B cell (primary cell): ENCODE measurements around the gene ZNF160. TPM values are rescaled to one million over a fixed set of nuclear protein-coding genes. Genes with fewer than 3 reads are reported as not detected.

Experiments used
- ATAC-seq: fragments of 200-7000 bp; cut with Tn5 transposase; one replicate; pipeline ENCODE4 v1.10.0; 2021; ENCODE audit warnings: low read depth, mild to moderate bottlenecking, moderate number of reproducible peaks, moderate library complexity
- CTCF ChIA-PET: fragments of 350-600 bp; sonication (Branson Sonifier 250); formaldehyde crosslinking; loops from one replicate; lab custom pipeline; 2021; ENCODE audit warnings: antibody characterized with exemption, inconsistent platforms; lab: Charles Lee
- POLR2A ChIA-PET: fragments of 350-600 bp; sonication (Branson Sonifier 250); formaldehyde crosslinking; loops from one replicate; lab custom pipeline; 2021; ENCODE audit warnings: antibody characterized with exemption; lab: Charles Lee
- DNase-seq: peaks from one replicate; pipeline ENCODE4 v3.0.0; 2013
- H2AFZ ChIP-seq: 2 replicates; pipeline ENCODE4 v1.6.1; 2012; ENCODE audit warnings: mild to moderate bottlenecking, low read depth, low read length; ENCODE audit not compliant: insufficient read depth, poor library complexity, severe bottlenecking
- H3K27ac ChIP-seq, 2 donors: 1 replicate in 1 of 2; 2 replicates in 1 of 2; pipeline ENCODE4 v1.5.1; 2012 to 2013; ENCODE audit warnings: low read length in 2 of 2, mild to moderate bottlenecking in 2 of 2, moderate library complexity in 1 of 2
- H3K27me3 ChIP-seq, 4 experiments: fragments of 200-600 bp in 1 of 4; sonication (generic) in 1 of 4; replicated peaks in 1 of 4; 1 replicate in 2 of 4; 2 replicates in 2 of 4; pipeline versions ENCODE4 v1.6.1 to v1.7.0; 2013 to 2016; ENCODE audit warnings: low read length in 3 of 4, mild to moderate bottlenecking in 2 of 4, mixed read lengths in 1 of 4, moderate library complexity in 1 of 4; ENCODE audit not compliant: insufficient read depth in 4 of 4, control insufficient read depth in 3 of 4; ENCODE audit errors: control extremely low read depth in 1 of 4
- H3K36me3 ChIP-seq, 2 experiments: replicated peaks in 1 of 2; 1 replicate in 1 of 2; 2 replicates in 1 of 2; pipeline versions ENCODE4 v1.6.1 to v1.7.1; 2013; ENCODE audit warnings: low read length in 1 of 2; ENCODE audit not compliant: insufficient read depth in 2 of 2, control insufficient read depth in 1 of 2; ENCODE audit errors: control extremely low read depth in 1 of 2, extremely low read depth in 1 of 2
- H3K4me1 ChIP-seq, 2 donors: fragments of 200-600 bp in 1 of 2; sonication (generic) in 1 of 2; 1 replicate in 1 of 2; 2 replicates in 1 of 2; pipeline versions ENCODE4 v1.5.1 to v1.6.1; 2013 to 2017; ENCODE audit warnings: low read length in 2 of 2; ENCODE audit not compliant: control insufficient read depth in 2 of 2, insufficient read depth in 2 of 2
- H3K4me2 ChIP-seq: replicated peaks from 2 replicates; pipeline ENCODE3; 2012; ENCODE audit warnings: mild to moderate bottlenecking, low read depth, low read length; ENCODE audit not compliant: poor library complexity, severe bottlenecking
- H3K4me3 ChIP-seq, 5 experiments: fragments of 200-600 bp in 1 of 5; sonication (generic) in 1 of 5; 1 replicate in 3 of 5; 2 replicates in 2 of 5; pipeline versions ENCODE4 v1.5.1 to v1.7.0; 2011 to 2016; ENCODE audit warnings: low read length in 4 of 5, mild to moderate bottlenecking in 4 of 5, low read depth in 2 of 5, control low read depth in 1 of 5, moderate library complexity in 1 of 5; ENCODE audit not compliant: insufficient read depth in 1 of 5; ENCODE audit errors: control extremely low read depth in 1 of 5, extremely low read depth in 1 of 5
- H3K79me2 ChIP-seq: fragments of 200-600 bp; sonication (generic); one replicate; pipeline ENCODE4 v1.6.0; 2016; ENCODE audit warnings: low read length; ENCODE audit not compliant: control insufficient read depth, insufficient read depth
- H3K9ac ChIP-seq: fragments of 200-600 bp; sonication (generic); 2 replicates; pipeline ENCODE4 v1.6.1; 2017; ENCODE audit warnings: mild to moderate bottlenecking, low read length, moderate library complexity
- H3K9me3 ChIP-seq, 3 donors: one replicate each; pipeline versions ENCODE4 v1.6.1 to v1.7.1; 2013; ENCODE audit warnings: low read length in 2 of 3; ENCODE audit not compliant: control insufficient read depth in 2 of 3, insufficient read depth in 1 of 3; ENCODE audit errors: control extremely low read depth in 1 of 3
- H4K20me1 ChIP-seq: 2 replicates; pipeline ENCODE4 v1.6.0; 2012; ENCODE audit warnings: mild to moderate bottlenecking, low read length; ENCODE audit not compliant: insufficient read depth, control insufficient read depth, poor library complexity, severe bottlenecking
- H3K27ac Mint-ChIP-seq: one replicate; pipeline ENCODE4 v1.8.0; 2021; ENCODE audit warnings: mixed read lengths
- H3K27me3 Mint-ChIP-seq: one replicate; pipeline ENCODE4 v1.8.0; 2021; ENCODE audit warnings: mixed read lengths
- H3K4me1 Mint-ChIP-seq: one replicate; pipeline ENCODE4 v1.8.0; 2021; ENCODE audit warnings: mixed read lengths
- H3K4me3 Mint-ChIP-seq: one replicate; pipeline ENCODE4 v1.8.0; 2021; ENCODE audit warnings: mixed read lengths
- H3K9me3 Mint-ChIP-seq: one replicate; pipeline ENCODE4 v1.8.0; 2022; ENCODE audit warnings: mixed read lengths; ENCODE audit not compliant: insufficient read depth
- CTCF ChIP-seq: fragments of 200-600 bp; IDR thresholded peaks from one replicate; pipeline ENCODE4 v1.8.0; 2022; ENCODE audit warnings: antibody characterized with exemption, mild to moderate bottlenecking
- EZH2 ChIP-seq: IDR thresholded peaks from 2 replicates; pipeline ENCODE4 v1.6.1; 2012; ENCODE audit warnings: borderline replicate concordance, low read depth, mild to moderate bottlenecking, moderate library complexity, low read length; ENCODE audit not compliant: insufficient read depth, poor library complexity, severe bottlenecking
- WGBS: methylation state at CpG from one replicate; pipeline ENCODE4 v1.1.5; 2013; ENCODE audit warnings: missing lambda C conversion rate; ENCODE audit not compliant: insufficient coverage; 5-methylcytosine and 5-hydroxymethylcytosine counted together
- intact Hi-C: fragments of 100-400 bp; cut with micrococcal nuclease; formaldehyde crosslinking; loops from one replicate; pipeline ENCODE4 v1.10.0; 2022
- polyA plus RNA-seq: library from polyadenylated mRNA; depleted of rRNA; stranded (reverse); fragments of >200 nt; gene quantifications from 2 replicates; pipeline ENCODE4 v1.2.3, GENCODE V29; 2012
- total RNA-seq, 2 donors: library from RNA; stranded (reverse); fragments of 120-200 nt in 1 of 2; gene quantifications; 1 replicate in 1 of 2; 2 replicates in 1 of 2; pipeline versions ENCODE4 v1.2.3 to v1.2.4, GENCODE V29; 2013 to 2022

Gene ZNF160
- total and polyA plus RNA-seq, 2 donors (not counting 1 experiment from before 2014, with no cell fraction given), result 49.9 to 87.8 TPM

- Histone ChIP-seq H3K4me1 (no peaks in the 10 kb centered on the region), H3K79me2 (peaks cover 44% of the 10 kb centered on the region), H3K9me3 (peaks cover 1 to 56% (median 19%) of the 10 kb centered on the region in 3 donors), H4K20me1 (no peaks in the 10 kb centered on the region), H3K4me2 (no peak overlapping the region), H2AFZ (no peak overlapping the region), H3K4me3 (no peak overlapping the region), H3K27me3 (no peaks in the 10 kb centered on the region), H3K27ac (no peak overlapping the region), H3K9ac (no peak overlapping the region), H3K36me3 (peaks cover 9 to 39% of the 10 kb centered on the region in 2 experiments)
- WGBS, result no CpG with 5 or more reads among the region's 1 CpG
- Mint-ChIP-seq H3K9me3 (peaks cover 11% of the 10 kb centered on the region), H3K27me3 (no peaks in the 10 kb centered on the region), H3K4me1 (peaks cover 3% of the 10 kb centered on the region), H3K4me3 (no peak overlapping the region), H3K27ac (no peak overlapping the region)
- TF ChIP-seq CTCF, result no peak
- no peak for TF ChIP-seq EZH2
- DNase-seq, result no peak
- no peak for ATAC-seq
- POLR2A ChIA-PET, result interaction anchor here (0.6 kb wide), 1 partner anchor 366 kb away, joined by 4 read pairs; no protein-coding TSS in a partner anchor
- intact Hi-C loops, result no loop called here
- CTCF ChIA-PET, result no interaction called here
These were observed 24.6 kb downstream of the ZNF160 start for GRCh38 chr19:53078668-53079067.

- no peak overlapping the region for H2AFZ ChIP-seq
- Mint-ChIP-seq H3K4me3 (no peak overlapping the region), H3K4me1 (peaks cover 3% of the 10 kb centered on the region), H3K27ac (no peak overlapping the region), H3K9me3 (peaks cover 13% of the 10 kb centered on the region), H3K27me3 (no peaks in the 10 kb centered on the region)
- peaks cover 48% of the 10 kb centered on the region for H3K79me2 ChIP-seq
- CTCF ChIA-PET, result interaction anchor here (1.1 kb wide), 1 partner anchor 670 kb away, joined by 3 read pairs; no protein-coding TSS in a partner anchor
- H3K4me1 ChIP-seq, result no peaks in the 10 kb centered on the region
- H3K4me2 ChIP-seq, result no peak overlapping the region
- DNase-seq, result peak; percentile 20
- TF ChIP-seq EZH2, result no peak
- peak; percentile 35 for TF ChIP-seq CTCF
- no peak overlapping the region for H3K27ac ChIP-seq
- H4K20me1 ChIP-seq, result no peaks in the 10 kb centered on the region
- H3K4me3 ChIP-seq, result no peak overlapping the region
- no peaks in the 10 kb centered on the region for H3K27me3 ChIP-seq
- WGBS, result 77% methylated on average over 10 of the region's 10 CpGs
- POLR2A ChIA-PET, result no interaction called here
- H3K36me3 ChIP-seq, result peaks cover 12 to 46% of the 10 kb centered on the region in 2 experiments
- ATAC-seq, result no peak
- intact Hi-C loops, result no loop called here
- H3K9ac ChIP-seq, result no peak overlapping the region
- H3K9me3 ChIP-seq, result peaks cover 1 to 64% (median 28%) of the 10 kb centered on the region in 3 donors
These were observed 26.2 kb downstream of the ZNF160 start for GRCh38 chr19:53076984-53077383.
